Fibroblast of pulmonary artery (primary cell): ENCODE measurements around the gene STX11.

Source experiments
- DNase-seq: peaks from one replicate; pipeline ENCODE4 v3.0.0-alpha.2; 2010; ENCODE audit warnings: low read depth
- H3K4me3 ChIP-seq: replicated peaks from 2 replicates; pipeline ENCODE4 v1.5.1; 2011; ENCODE audit warnings: low read depth, mild to moderate bottlenecking, control low read depth, low read length, moderate library complexity
- CTCF ChIP-seq: IDR thresholded peaks from 2 replicates; pipeline ENCODE4 v1.5.1; 2011; ENCODE audit warnings: mild to moderate bottlenecking, control low read depth, low read length, inconsistent platforms; ENCODE audit errors: missing control alignments

STX11 gene

GRCh38 chr6:144215402-144215931 lies 65.2 kb downstream of the STX11 start:
- TF ChIP-seq CTCF = no peak
- DNase-seq = peak; percentile 19
- H3K4me3 ChIP-seq = peak overlapping the region; percentile 72

- peak; percentile 99 for DNase-seq
- peak overlapping the region; percentile 72 for H3K4me3 ChIP-seq
- peak; percentile 39 for TF ChIP-seq CTCF
Observed at GRCh38 chr6:144215932-144216667, 65.8 kb downstream of the STX11 start.

GRCh38 chr6:144216668-144217218 lies 66.4 kb downstream of the STX11 start:
- TF ChIP-seq CTCF = peak; percentile 24
- no peak for DNase-seq
- peak overlapping the region; percentile 72 for H3K4me3 ChIP-seq

GRCh38 chr6:144217264-144217663 lies 66.9 kb downstream of the STX11 start:
- H3K4me3 ChIP-seq = peak overlapping the region; percentile 72
- peak; percentile 8 for DNase-seq
- TF ChIP-seq CTCF = no peak

- no peak for DNase-seq
- TF ChIP-seq CTCF = no peak
- H3K4me3 ChIP-seq = no peak overlapping the region
Observed at GRCh38 chr6:144217797-144218196, 67.5 kb downstream of the STX11 start.

- DNase-seq = peak; percentile 76
- no peak overlapping the region for H3K4me3 ChIP-seq
- TF ChIP-seq CTCF = peak; percentile 72
Observed at GRCh38 chr6:144219056-144219685, 68.9 kb downstream of the STX11 start.
